Measurements from ENCODE around the gene GPANK1.

GPANK1 gene

DNA sequence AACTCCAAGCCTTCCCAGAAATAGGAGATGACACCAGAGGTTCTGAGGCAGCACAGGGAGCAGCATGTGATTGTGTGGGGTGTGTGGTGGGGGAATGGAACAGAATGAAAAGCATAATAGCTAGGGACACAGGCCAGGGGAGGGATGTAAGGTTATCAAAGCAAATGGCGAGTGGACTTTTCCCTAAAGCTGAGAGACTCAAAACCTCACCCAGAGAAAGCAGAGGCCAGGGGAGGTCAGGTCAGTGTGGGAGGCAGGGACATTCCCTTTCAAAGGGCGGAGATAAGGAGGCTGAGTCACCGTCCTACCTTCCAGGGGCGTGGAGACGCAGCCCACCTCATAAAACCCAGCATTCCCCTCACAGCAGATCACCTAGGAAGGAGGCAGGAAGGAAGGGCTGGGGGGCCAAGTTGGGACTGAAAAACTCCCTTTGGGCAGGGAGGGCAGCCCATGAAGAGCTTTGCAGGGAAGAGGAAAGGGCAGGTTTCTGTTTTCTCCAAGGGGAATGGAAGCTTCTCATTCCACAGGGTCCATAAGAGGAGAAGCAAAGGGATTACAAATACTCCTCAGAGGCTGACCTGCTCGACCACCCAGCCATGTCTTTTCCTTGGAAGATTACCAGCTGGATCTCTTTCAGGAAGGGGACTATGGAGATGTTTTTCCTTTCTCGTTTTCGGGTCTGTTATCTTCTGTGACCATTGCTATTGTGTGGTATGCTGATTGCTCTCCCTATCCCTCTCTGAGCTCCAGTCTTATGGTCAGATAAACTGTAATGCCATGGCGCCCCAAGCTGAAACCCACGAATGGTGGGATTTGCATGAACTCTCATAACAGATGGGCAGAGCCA is 25.7 kb upstream of the GPANK1 start:
- DNase-seq: no peak

DNA sequence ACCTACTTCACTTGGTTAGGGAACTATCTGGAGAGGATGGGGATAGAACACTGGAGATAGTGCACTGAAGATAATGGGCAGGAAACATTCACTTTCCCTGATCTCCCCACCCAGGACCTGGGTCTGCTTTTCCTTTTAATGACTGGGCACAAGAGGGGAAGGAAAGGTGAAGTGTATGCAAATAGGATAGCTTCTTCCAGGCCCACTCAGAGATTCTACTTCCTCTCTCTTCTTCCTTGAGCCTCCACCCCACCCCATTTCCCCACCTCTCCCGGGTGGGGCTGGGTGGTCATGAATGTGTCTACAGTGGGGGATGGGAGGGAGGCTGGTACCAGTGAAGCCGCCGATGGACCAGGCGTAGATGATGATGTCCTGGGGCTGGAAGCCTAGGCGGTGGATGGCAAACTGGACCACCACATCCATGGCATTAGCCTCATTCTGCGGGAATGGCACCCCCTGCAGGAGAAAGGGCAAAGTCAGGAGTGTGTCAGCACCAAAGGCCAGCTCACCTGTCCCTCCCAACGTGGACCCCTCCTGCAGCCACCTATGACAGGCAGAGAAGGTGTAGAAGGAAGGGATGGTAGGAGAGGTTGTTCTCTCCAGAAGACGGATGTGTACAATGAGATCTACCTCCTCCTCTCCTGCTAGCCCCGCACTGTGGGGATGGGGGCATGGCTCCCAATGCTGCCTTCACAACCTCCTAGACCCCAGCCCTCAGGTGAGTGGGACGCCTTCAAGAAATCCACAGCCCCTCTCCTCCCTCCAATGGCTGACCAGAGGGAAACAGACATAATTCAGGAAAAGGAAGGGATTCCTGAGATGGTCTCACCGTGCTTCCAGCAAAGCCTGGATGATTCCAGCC is 24.7 kb upstream of the GPANK1 start:
- no peak for DNase-seq

DNA sequence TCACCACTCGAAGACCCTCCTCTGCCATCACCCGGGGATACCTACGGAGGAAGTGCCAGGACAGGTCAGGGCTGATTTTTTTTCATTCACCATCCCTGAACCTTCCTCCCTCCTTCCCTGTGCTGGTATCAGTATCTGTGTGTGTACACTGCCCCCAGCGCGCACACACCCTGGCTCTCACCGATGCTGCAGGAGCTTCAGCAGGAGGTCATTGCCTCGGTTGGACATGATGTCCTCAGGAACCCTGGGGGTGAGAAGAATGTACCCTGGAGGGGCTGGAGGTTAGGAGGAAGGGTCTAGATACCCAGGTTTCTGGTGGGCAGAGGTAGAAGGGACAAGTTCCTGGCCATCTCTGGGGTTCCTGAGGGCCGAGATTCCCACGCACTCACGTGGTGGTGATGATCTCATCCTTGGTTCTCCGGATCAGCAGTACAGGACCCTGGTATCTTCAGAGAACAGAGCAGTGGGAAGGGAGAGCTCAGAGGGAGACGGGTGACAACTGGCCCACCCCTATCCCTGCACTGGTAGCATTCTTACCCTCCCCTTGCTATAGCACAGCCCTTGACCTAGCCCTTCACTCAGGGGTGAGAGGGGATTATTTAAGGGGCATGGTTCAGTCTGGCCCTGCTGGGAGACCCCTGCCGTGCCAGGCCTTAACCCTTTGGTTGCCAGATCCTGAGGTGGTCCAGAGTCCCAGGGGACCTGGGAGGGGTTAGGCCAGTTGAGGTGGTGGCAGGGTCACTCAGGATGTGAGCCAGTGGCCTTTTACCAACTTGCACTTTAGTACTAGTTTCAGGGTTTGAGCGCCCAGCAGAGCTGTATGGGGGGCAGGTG is 23.3 kb upstream of the GPANK1 start:
- no peak for DNase-seq

DNA sequence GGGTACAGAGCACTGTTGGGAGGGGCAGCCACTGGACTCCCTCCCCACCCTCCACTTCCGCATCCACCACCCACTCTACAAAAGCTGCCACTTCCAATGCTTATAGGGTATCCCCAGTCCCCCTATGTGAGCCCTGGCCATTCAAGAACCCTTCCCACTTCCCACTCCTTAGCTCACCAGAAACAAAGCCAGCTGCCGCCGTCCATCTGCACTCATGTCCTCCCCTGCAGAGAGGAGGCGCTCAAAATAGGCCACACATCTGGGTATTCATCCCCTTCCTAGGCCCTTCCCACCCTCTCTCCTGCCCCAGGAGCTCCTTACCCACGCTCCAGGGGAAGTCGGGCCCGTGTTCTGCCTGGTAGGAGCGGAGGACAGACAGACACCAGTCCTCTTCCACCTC is 22.5 kb upstream of the GPANK1 start:
- DNase-seq: no peak

DNA sequence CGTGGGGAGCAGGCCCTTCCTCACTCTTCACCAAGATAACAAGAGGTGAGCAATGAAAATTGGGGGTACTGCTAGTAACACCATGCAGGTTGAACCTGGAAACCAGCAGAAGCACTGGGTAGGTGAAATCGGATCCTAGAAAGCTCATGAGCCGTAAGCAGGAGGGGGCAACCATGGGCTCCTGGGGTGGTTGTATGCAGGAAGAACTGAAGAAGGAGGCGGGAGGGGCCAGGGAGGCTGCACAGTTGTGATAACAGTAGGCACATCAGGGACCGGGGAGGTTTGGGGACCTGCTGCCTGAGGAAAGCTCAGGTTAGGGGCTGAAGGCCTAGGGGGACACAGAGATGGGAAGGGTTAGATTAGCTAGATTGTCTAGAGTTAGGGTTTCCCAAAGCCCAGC is 21.7 kb upstream of the GPANK1 start:
- DNase-seq: no peak

DNA sequence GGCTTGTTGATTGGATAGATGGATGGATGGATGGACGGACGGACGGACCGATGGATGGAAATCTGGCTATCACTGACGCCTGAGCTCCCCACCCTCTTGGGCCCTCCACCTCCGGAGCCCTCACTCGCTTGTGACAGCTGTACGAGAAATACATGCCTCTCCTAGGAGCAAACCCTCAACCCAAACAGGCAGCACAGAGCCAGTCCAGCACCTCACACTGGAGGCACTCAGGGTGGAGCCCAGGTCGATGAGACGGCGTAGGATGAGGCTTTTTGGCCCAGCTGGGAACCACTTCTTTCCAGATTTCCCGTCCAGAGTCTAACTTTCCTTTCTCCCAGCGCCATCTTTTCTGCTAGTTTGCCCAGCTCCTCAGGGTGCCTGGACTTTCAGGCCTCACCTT is 18.8 kb upstream of the GPANK1 start:
- no peak for DNase-seq

DNA sequence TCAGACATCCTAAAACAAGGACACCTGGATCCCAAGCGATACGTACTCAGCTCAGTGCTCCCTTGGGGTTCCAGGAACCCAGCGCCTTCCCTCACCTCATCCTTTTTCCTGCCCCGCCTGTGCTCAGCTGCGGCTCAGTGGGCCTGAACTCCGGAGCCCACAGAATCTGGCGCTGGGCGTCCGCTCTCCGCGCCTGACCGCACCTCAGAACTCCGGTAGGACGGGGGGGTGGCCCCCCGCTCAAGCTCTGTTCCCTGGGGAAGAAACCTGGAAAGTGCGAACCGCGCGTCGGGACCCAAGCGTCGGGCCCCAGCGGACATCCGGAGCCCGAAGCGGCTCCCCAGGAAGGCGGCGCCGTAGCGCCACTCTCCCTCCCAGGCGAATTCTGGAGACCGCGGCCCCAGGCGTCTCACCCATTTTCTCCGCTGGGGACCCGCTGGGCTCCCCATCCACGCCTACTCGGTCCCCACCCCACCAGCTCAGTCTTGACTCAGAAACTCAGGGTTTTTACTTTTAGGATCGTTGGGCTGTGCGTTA is 16.4 kb upstream of the GPANK1 start:
- DNase-seq: peak; percentile 44

DNA sequence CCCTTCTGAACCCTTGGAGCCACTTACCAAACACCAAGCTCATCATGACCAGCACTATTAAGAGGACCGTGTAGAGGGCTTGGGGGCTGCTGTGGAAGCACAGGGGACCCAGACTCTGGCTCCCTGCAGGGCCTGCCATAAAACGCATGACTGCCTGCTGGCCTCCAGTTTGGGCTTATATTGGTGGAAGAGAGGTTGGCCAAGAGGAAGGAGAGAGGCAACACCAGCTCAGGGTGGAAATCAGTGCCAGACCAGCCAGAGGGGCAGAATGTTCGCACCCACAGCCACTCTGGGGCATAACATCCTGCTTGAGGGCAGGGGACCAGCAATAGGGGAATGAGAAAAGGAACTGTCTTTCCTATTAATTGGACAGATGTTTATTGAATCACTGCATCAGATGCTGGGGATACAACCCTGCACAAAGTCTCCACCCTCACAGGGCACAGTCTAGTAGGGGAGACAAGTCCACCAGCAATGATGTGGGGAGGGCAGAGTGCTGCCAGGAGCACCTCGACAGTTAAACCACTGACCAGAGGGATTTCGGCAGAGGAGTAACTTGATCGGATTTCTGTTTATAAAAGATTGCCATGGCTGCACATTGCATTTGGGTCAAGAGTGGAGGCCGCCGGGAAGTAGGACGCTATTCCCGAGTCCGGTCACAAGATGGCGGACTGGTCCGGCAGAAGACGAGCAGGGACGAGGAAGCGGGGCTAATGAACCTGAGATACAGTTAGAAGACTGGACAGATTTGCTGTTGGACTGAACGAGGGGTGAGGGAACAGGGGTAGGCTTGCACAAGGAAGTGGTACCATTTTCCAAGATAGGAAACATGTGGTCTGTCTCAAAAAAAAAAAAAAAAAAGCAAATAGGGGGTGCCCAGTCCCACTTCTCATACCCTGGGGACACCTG is 15.7 kb upstream of the GPANK1 start, which contains the start of gene LY6G5C:
LY6G5C (minus strand) TSS at position 842 of the 909 bp plus-strand sequence; CDS start at position 148, 694 bp downstream.
- peak; percentile 80 for DNase-seq

DNA sequence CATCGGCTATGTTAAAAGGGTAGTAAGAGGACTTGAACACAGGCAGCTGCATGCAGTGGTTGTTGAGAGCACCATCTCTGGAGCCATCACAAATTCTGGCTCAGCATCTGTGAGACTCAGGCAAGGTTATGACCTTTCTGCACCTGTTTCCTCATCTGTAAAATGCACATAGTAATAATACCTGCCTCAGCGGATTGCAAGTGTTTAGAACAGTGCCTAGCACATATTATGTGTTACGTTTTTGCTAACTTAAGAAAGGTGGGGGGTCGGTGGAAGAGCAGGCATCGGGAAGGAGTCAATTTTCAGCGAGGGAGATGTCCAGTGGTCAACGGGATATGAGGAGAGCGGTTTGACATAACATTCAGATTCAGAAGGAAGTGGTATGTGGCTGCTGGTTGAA is 13.2 kb upstream of the GPANK1 start:
- no peak for DNase-seq

DNA sequence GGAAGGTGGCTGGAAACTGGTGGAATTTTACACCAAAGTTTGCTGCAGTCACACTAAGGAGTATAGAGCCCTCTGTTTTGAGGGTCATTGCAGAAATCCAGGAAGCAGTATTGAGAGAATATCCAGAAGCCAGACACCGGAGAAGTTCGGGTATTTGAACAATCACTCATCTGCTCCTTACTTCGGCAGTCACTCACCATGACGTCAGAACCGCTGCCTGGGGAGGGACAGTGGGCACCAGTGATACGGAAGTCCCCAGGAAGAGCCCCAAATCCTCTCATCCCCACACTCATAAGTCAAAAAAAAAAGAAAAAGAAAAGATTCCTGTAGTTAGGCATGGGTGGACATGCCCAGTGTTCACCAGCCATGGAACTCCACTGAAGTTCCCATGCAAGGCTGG is 12.1 kb upstream of the GPANK1 start:
- no peak for DNase-seq

DNA sequence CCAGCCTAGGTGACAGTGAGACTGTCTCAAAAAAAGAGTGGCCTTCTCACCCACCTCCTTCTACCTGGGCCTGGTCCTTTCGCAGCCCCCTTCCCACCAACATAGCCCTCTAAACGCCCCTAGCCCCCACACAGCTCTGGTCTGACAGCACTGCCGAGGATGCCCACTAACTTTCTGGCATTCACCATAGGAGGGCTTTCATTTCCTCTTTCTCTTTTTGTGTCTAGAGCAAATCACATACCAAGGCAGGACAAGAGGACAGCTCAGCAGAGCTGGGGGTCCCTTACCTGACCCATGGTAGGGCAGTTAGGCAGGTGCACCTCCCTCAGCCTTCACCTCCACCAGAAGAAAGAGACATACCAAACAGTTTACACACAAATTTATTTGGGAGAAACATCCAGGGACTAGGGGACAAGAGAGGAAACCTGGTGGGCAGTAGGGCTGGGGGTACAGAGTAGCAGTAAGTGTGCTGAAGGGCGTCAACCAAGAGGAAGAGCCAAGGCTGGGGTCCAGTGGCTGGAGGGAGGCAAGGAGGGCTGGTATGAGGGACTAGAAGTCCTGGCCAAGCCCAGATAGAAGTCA is 11.6 kb upstream of the GPANK1 start:
- no peak for DNase-seq

DNA sequence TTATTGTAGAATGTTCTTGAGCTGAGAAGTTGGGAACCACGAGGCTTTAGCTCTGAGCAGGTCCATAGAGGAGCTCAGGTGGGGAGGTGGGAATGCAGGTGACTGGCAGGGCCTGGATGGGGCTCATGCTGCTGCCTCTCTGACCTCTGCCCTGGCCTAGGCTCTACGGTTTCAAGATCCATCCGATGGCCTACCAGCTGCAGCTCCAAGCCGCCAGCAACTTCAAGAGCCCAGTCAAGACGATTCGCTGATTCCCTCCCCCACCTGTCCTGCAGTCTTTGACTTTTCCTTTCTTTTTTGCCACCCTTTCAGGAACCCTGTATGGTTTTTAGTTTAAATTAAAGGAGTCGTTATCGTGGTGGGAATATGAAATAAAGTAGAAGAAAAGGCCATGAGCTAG is 4.9 kb upstream of the GPANK1 start, which contains the start of gene LY6G5B:
LY6G5B (plus strand) TSS at position 301 of the 400 bp plus-strand sequence. CDS start 975 bp downstream, outside the sequence.
- no peak for DNase-seq

DNA sequence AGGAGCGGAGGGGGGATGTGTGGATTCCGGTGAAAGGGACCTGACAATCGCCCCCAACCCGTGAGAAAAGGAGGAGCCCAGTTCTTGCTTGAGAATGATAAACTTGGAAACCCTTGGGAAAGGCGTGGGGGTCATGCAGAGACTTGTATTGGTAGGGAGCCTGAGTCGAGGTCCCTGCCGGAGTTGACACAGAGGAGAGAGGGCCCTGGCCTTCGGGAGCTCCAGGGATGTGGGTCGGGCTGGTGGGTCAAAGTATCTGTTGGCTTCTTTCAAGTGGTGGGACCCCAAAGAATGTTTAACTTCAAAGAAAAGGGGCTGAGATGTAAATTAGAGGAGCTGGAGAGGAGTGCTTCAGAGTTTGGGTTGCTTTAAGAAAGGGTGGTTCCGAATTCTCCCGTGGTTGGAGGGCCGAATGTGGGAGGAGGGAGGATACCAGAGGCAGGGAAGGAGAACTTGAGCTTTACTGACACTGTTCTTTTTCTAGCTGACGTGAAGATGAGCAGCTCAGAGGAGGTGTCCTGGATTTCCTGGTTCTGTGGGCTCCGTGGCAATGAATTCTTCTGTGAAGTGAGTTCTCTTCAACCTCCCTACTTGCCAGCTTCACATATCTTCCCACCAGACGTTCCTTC is 1.7 kb upstream of the GPANK1 start:
- DNase-seq: no peak

DNA sequence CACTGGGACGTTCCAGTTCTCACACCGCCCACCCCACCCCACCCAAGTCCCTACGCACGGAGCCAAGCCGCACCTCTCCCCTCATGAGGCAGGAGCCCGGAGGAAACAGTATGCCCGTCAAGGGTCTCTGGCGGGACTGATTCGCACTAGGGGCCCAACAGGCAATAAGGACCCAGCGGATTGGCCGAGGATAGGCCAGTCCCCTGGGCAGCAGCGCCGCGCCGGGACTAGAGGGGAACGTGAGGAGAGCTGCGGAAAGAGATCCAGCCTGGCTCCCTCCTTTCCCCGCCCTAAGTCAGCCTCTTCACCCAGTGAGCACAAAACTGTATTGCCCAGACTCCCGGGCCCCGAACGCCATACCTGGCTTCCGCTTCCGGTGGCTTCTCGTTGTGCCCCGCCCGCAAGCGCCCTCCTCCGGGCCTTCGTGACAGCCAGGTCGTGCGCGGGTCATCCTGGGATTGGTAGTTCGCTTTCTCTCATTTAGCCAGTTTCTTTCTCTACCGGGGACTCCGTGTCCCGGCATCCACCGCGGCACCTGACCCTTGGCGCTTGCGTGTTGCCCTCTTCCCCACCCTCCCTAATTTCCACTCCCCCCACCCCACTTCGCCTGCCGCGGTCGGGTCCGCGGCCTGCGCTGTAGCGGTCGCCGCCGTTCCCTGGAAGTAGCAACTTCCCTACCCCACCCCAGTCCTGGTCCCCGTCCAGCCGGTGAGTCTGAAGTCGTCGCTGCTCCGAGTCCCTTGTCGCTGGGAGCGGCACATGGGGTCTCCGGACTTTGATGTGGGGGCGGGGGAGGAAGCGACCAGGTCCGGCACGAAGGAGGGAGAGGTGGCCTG is 922 bp upstream of the GPANK1 start, which contains the start of gene CSNK2B:
CSNK2B (plus strand) TSS at position 580 of the 836 bp plus-strand sequence. CDS start 752 bp downstream, outside the sequence.
- DNase-seq: peak; percentile 99

DNA sequence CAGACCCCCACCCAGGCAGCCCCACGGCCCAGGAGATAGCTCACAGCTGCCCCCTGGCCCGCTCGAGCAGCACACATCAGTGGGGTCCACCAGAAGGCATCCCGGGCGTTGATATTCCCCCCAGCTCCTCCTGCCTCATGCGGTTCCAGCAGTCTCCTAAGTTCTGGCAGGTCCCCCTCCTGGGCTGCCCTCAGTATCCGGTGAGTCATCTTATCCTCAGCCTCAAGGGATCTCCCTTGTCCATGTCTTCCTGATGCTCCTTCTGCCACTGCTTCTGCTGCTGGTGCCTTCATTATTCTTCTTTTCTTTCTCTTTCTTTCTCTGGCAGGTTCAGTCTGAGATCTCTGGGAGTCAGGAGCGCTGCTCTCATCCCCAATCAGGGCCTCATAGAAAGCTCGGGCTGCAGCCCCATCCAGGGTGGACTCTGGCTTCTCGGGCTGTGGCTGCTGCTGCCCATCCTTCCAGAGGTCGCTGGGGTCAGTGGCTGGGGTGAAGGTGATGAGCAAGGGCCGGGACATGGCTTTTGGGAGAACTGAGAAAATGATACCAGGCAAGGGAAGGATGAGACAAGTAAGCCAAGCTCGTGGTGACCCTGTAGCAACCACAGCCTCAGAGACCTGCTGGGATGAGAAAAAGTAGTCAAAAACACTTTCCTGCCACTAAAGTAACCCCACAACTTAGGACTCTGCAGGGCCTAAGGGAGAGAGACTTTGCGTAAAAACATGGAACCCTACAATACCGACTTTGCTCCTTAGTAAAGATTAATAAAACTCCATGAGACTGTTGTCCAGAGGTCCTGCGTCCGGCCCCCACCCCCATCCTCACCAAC is 622 bp downstream of the GPANK1 start:
- DNase-seq: no peak

DNA sequence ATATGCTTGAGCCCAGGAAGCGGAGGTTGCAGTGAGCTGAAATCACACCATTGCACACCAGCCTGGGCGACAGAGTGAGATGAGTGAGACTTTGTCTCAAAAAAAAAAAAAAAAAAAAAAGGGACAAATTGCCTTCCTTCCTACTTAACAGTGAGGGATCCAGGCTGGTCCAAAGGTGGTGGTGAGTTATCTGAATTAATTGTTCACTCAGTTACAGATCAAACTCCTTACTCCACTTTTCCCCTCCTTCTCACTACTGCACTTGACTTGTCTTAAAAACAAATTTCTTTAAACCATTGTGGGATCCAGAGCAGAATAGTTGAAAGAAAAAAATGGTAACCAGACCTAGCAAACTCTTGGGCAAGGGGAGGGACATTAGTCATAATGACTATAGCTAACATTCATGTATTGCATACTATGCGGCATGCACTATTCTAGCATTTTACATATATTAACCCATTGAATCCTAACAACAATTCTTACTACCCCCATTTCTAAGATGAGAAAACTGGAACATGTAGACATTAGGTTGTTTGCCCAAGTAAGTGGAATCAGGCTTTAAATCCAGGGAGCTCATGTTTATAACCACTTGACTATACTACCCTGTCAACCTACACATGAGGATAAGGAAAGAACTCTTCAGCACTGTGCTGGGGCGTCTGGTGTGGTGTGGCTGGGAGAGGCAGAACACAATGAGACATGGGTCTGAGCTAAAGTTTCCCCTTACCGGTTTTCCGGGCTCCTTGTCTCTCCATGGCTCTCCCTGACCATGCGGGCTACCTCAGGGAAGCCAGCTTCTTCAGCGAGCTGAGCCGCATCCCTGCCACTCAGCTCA is 1.5 kb downstream of the GPANK1 start:
- DNase-seq: no peak

DNA sequence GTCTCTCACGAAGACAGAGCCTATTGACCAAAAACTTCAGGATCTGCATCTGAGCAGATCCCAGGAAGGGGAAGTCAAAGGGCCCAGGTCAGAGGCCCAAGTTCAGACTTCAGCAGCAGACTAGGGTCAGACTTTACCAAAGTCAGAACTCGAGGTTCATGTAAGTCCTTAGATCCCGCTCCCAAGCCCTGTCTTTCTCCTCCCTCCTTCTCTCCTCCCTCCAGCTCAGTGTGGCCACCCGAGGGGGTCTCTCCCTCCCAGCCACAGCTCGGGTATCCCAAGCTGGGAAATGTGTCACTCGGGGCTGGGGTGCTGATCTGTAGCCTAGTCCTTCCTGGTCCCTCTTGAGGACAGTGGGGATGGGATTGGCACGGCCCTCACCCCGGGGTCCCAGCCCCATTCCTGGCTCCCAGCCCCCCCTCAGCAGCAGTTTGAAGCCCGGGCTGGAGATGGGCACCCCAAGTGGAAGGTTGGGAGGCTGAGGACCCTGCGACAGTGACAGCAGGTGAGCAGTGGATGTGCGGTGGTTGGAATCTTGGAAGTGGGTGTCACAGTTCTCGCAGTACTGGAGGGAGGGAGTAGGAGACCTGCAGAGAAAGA is 2.6 kb downstream of the GPANK1 start:
- no peak for DNase-seq
